AG08396 (cell line): ENCODE measurements around the gene ADAT3.

Source experiments
- DNase-seq: peaks from one replicate; pipeline ENCODE4 v3.0.0; 2012; ENCODE audit warnings: low spot score, mixed read lengths

The ADAT3 gene

GRCh38 chr19:1912760-1913505 lies 7.7 kb downstream of the ADAT3 start:
- DNase-seq, result no peak

- DNase-seq, result no peak
These were observed 8.8 kb downstream of the ADAT3 start for GRCh38 chr19:1913781-1914577.

GRCh38 chr19:1914826-1915341 lies 9.7 kb downstream of the ADAT3 start:
- no peak for DNase-seq

DNA sequence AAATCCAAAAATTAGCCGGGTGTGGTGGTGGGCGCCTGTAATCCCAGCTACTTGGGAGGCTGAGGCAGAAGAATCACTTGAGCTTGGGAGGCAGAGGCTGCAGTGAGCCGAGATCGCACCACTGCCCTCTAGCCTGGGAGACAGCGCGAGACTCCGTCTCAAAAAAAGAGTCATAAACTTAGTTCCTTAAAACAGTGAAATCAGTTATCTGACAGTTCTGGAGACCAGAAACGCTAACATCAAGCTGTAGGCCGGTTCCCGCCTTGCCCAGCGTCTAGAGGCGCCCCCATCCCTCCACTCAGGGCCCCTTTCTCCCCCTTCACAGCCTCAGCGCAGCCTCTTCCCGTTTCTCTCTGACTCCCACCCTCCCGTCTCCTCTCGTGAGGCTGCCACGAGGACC lies 11.9 kb downstream of the ADAT3 start:
- no peak for DNase-seq

GRCh38 chr19:1917926-1918325 lies 12.7 kb downstream of the ADAT3 start:
- DNase-seq, result no peak

DNA sequence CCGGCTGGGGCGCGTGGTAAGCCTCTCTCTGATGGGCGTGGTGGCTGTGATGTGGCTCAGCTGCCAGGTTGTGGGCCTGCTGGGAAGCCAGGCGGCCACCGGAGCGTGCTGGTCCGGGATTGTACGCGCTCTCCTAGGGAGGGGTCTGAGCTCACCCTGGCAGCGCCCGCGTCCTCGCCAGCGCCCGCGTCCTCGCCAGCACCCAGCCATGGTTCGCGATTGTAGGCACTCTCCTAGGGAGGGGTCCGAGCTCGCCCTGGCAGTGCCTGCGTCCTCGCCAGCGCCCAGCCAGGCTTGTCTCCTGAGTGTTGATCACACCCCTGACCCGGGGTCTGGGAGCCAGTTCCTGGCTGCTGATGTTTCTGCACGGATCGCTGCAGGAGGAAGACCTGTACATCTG lies 13.8 kb downstream of the ADAT3 start:
- DNase-seq, result no peak

- no peak for DNase-seq
These were observed 15.4 kb downstream of the ADAT3 start for GRCh38 chr19:1920644-1921043.

GRCh38 chr19:1921326-1921725 lies 16.1 kb downstream of the ADAT3 start:
- no peak for DNase-seq

DNA sequence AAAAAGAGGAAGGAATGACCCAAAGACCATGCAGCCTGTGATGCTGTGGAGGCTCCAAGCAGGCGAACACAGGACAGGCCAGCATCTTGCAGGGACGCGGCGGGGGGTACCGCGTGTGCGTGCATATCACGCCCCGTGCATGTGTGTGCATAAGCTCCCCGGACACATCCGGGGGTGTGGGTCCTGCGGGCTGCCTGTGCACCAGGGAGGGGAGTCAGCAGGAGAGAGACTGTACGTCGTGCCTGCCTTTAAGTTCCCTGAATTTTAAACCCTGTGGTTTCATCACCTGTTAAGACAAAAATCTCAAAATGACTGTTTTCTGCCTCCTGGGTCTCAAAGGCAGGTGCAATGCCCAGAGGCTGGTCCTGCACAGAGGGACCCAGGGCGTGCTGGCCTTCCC lies 16.6 kb downstream of the ADAT3 start:
- DNase-seq, result no peak

GRCh38 chr19:1922803-1923202 lies 17.6 kb downstream of the ADAT3 start:
- DNase-seq, result no peak

GRCh38 chr19:1923319-1923718 lies 18.1 kb downstream of the ADAT3 start:
- no peak for DNase-seq

DNA sequence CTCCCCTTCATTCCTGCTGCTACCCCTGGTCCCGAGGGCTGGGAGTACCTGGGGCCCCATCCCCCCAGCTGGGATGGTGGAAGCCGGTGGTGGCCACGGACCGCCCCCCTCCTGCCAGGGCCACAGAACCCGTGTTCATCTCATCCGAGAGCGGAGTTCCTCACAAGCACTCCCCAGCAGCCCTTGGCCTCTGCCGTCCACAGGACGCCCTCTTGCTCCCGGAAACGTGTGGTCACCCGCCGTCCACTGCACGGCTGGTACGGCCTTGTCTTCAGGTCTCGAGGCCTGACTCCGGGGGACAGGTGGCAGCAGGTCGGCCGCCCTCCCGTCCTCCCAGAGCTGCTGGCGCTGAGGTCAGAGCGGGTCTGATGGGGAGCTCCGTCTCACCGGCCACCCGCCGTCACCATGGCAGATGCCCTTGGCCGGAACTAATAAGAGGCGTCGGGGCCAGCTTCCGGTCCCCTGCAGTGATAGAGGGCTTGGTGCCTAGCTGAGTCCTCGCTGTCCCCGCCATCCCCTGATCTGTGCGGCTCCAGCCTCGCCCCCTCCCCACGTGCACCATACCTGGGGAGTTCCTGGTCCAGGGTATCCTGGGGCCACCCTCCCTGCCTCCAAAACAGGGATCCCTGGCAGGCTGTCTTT lies 19.2 kb downstream of the ADAT3 start:
- no peak for DNase-seq

DNA sequence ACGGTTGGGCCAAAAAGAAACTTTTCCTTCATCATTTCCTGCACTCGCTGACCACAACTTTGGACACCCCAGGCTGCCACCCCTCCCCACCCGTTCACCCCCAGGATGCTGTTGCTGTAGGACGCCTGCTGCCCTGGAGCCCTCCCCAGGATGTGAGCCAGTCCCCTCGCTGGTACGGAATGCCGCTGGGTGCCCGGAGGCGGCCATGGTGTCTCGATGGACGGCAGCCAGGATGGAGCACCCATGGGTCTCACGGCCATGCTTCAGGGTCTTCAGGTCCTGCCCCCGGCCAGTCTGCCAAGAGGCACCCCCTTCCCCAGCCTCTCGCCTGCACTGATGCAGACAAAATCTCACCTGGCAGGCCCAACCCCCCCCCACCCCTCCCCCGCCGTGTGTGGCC lies 20.3 kb downstream of the ADAT3 start:
- no peak for DNase-seq

- DNase-seq, result peak; percentile 91
These were observed 24.0 kb downstream of the ADAT3 start for GRCh38 chr19:1929021-1929742.

DNA sequence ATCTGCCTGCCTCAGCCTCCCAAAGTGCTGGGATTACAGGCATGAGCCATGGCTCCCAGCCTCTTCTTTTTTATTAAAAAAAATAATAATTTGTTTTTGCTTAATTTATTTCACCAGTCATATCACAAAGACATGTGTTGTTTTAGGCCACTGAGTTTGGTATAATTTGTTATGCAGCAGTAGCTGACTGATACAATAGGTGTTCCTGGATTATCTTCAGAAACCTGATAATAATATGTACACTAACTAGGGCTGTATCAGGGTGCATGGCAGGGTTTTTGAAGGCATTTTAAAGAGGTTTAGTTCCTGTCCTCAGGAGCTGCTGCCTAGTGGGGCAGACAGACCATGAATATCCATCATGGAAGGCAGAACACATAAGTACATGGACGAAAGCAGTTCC lies 26.2 kb downstream of the ADAT3 start:
- DNase-seq, result no peak

DNA sequence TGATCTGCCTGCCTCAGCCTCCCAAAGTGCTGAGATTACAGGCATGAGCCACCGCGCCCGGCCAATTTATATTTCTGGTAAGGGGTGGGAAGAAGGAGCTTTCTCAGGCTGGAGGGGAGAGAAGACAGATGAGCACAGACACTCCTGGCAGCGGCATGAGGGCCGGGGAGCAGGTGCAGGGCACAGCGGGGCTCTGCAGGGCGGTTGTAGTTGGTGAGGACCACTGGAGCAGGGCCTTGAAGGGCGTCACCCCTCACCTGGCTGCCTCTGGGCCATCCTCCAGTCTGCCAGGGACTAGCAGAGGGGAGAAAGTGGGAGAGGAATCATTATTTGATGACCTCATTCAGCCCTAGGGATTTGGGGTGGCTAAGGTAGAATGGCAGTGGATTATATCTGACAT lies 27.2 kb downstream of the ADAT3 start:
- DNase-seq, result no peak

DNA sequence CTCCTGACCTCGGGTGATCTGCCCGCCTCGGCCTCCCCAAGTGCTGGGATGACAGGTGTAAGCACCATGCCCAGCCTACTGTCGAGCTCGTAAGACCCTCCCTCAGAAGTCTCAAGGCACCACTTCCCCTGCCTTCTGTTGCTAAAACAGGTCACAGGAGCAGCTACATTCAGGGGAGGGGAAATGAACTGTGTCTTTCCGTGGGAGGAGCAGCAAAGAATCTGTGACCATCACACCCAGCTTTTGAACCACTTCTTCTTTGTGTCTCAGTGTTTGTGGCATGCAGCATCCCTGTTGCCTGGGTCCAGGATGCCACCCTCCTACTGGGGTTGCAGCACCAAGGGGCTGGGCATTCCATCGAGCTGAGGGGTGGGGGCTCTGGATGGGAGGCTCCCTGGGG lies 28.0 kb downstream of the ADAT3 start:
- no peak for DNase-seq

DNA sequence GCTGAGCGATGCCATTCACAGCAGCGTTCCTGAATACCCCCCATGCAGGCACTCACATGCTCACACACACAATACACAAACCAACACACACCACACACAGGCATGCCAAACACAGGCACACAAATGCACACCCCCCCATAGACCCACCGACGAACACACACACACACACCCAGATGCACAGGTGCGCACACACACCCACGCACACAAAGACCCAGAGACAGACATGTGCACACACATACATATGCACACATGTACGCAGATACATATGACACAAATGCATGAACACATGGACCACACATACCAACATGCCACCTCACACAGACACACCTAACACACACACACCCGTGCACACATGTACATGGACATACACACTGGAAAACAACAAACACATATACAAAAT lies 28.7 kb downstream of the ADAT3 start:
- DNase-seq, result no peak

- DNase-seq, result no peak
These were observed 30.4 kb downstream of the ADAT3 start for GRCh38 chr19:1935484-1936208.

DNA sequence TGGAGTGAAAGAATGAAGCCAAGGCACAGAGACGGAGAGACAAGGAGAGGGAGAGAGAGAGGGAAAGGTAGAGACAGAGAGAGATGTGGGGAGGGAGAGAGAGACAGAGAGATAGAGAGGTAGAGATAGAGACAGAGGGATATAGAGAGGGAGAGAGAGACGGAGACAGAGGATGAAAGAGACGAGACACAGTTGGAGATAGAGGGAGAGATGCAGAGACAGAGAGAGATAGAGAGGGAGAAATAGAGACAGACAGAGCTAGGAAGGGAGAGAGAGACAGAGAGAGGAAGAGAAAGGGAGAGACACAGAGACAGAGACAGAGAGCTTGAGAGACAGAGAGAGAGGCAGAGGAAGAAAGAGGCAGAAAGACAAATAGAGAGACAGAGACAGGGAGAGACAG lies 31.2 kb downstream of the ADAT3 start:
- DNase-seq, result no peak

- DNase-seq, result no peak
These were observed 31.9 kb downstream of the ADAT3 start for GRCh38 chr19:1936916-1937610.
